Ovary (tissue), 9 donors: Measurements from ENCODE around the gene TPST1. TPM values are rescaled to one million over a fixed set of nuclear protein-coding genes. Genes with fewer than 3 reads are reported as not detected.
"Not testable (repeated sequence)": the region's sequence is repeated elsewhere in the genome, so short reads cannot be mapped to it uniquely, and the experiment has no call there.

Experiments used
- DNase-seq, 5 donors: peaks; one replicate each; pipeline ENCODE4 v3.0.0-alpha.2; 2019 to 2020
- H3K27ac ChIP-seq, 2 donors: fragments of 200-600 bp; one replicate each; pipeline versions ENCODE4 v1.5.1 to v1.8.0; 2019 to 2022
- H3K27me3 ChIP-seq: fragments of 200-600 bp; one replicate; pipeline ENCODE4 v1.8.0; 2022
- H3K36me3 ChIP-seq: fragments of 200-600 bp; sonication (generic); one replicate; pipeline ENCODE4 v1.5.1; 2019
- H3K4me1 ChIP-seq: one replicate; pipeline ENCODE4 v1.8.1; 2013; ENCODE audit warnings: mild to moderate bottlenecking, moderate library complexity; ENCODE audit not compliant: insufficient read depth
- H3K4me3 ChIP-seq: fragments of 200-600 bp; sonication (generic); one replicate; pipeline ENCODE4 v1.5.1; 2017
- H3K9me3 ChIP-seq, 2 donors: fragments of 200-600 bp in 1 of 2; sonication (generic) in 1 of 2; one replicate each; pipeline versions ENCODE4 v1.5.1 to v1.8.1; 2013 to 2019; ENCODE audit warnings: mild to moderate bottlenecking in 1 of 2, moderate library complexity in 1 of 2
- CTCF ChIP-seq, 3 donors: fragments of 450-650 bp in 2 of 3; fragments of 200-600 bp in 1 of 3; IDR thresholded peaks; one replicate each; pipeline versions ENCODE4 v1.5.1 to v1.8.0; 2016 to 2022; ENCODE audit warnings: antibody characterized with exemption in 3 of 3, mild to moderate bottlenecking in 1 of 3
- EP300 ChIP-seq: sonication (generic); formaldehyde crosslinking; IDR thresholded peaks from one replicate; pipeline ENCODE4 v1.6.1; 2017; ENCODE audit warnings: antibody characterized with exemption
- POLR2A ChIP-seq: fragments of 450-650 bp; IDR thresholded peaks from one replicate; pipeline ENCODE4 v1.6.1; 2017; ENCODE audit warnings: antibody characterized with exemption, mild to moderate bottlenecking, moderate library complexity
- WGBS, 3 donors: extraction: QIAGEN DNeasy Blood & Tissue Kit in 1 of 3; methylation state at CpG; one replicate each; pipeline versions ENCODE4 v1.1.5 to v1.1.7; 2013 to 2017; 5-methylcytosine and 5-hydroxymethylcytosine counted together
- intact Hi-C, 4 donors: fragments of 100-400 bp; cut with DNase I; formaldehyde crosslinking; loops; one replicate each; pipeline versions ENCODE4 v1.11.0 to v1.15.1; 2022 to 2023
- polyA plus RNA-seq, 2 donors: library from polyadenylated mRNA; stranded (reverse); fragments of 200-250 nt in 1 of 2; fragments of 350-450 nt in 1 of 2; fragmentation: Illumina TruSeq in 1 of 2; extraction: RNeasy Lipid Tissue Mini Kit (QIAGEN cat#74804) in 1 of 2; gene quantifications; one replicate each; pipeline ENCODE4 v1.2.3, GENCODE V29; 2013 to 2014
- total RNA-seq, 7 donors: library from RNA; depleted of rRNA in 2 of 7; stranded (reverse); fragments of >200 nt in 2 of 7; fragmentation: NEBNext Ultra II Directional in 3 of 7; extraction: Animal tissue kit (Norgen Biotek cat#: 25700) in 3 of 7; gene quantifications; one replicate each; pipeline versions ENCODE4 v1.1.0 to v1.2.4, GENCODE V29; 2016 to 2023
- donor health status: DM: no; HTN: no; CAD: no; lungs with moderate emphysema.
- donor health status: DM: no; HTN: no; CAD: no.
- donor health status: Bipolar disorder and iron deficiency.
- donor health status: DM: yes; HTN: yes; CAD: no.
- donor health status: DM: no; HTN: no; CAD: no.
- donor health status: DM: yes; HTN: yes; CAD: no.

Gene TPST1
- total and polyA plus RNA-seq, 9 donors = 18.9 to 42.6 (median 30.3) TPM

- TF ChIP-seq POLR2A = no peak
- no peak for TF ChIP-seq EP300
- no peak for TF ChIP-seq CTCF (IDR thresholded peaks at IDR 0.05)
- Histone ChIP-seq H3K4me1 (no peaks in the 10 kb centered on the region), H3K4me3 (no peak overlapping the region), H3K36me3 (no peaks in the 10 kb centered on the region), H3K27me3 (no peaks in the 10 kb centered on the region), H3K9me3 (no peaks in the 10 kb centered on the region), H3K27ac (no peak overlapping the region)
- DNase-seq = no peak
- WGBS, 3 donors = 89 to 95% (median 94%) methylated on average over 1 of the region's 1 CpG
- intact Hi-C loops = no loop called here
Observed at GRCh38 chr7:66319407-66319979, 114.4 kb downstream of the TPST1 start.

GRCh38 chr7:66321283-66321682 lies 116.1 kb downstream of the TPST1 start:
- Histone ChIP-seq H3K4me1 (no peaks in the 10 kb centered on the region), H3K27ac (no peak overlapping the region), H3K9me3 (no peaks in the 10 kb centered on the region), H3K36me3 (no peaks in the 10 kb centered on the region), H3K4me3 (no peak overlapping the region), H3K27me3 (no peaks in the 10 kb centered on the region)
- intact Hi-C loops = no loop called here
- no peak for DNase-seq
- TF ChIP-seq POLR2A (no peak), CTCF (IDR thresholded peaks at IDR 0.05) (no peak), EP300 (no peak)

GRCh38 chr7:66323114-66323796 lies 118.1 kb downstream of the TPST1 start:
- Histone ChIP-seq H3K4me3 (no peak overlapping the region), H3K27me3 (no peaks in the 10 kb centered on the region), H3K9me3 (no peaks in the 10 kb centered on the region), H3K4me1 (peaks cover 3% of the 10 kb centered on the region), H3K27ac (no peak overlapping the region), H3K36me3 (no peaks in the 10 kb centered on the region)
- DNase-seq = no peak
- 42 to 64% (median 64%) methylated on average over 6 of the region's 6 CpGs for WGBS, 3 donors
- TF ChIP-seq POLR2A = no peak
- TF ChIP-seq CTCF (IDR thresholded peaks at IDR 0.05) = no peak
- TF ChIP-seq EP300 = no peak
- intact Hi-C loops = no loop called here

DNA sequence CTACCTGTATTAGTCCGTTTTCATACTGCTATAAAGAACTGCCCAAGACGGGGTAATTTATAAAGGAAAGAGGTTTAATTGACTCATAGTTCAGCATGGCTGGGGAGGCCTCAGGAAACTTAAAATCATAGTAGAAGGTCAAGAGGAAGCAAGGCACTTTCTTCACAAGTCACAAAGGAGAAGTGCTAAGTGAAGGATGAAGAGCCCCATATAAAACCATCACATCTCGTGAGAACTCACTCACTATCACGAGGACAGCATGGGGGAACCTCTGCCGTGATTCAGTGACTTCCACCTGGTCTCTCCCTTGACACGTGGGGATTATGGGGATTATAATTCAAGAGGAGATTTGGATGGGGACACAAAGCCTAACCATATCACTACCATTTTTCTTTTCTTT lies 119.9 kb downstream of the TPST1 start:
- 75 to 81% (median 77%) methylated on average over 6 of the region's 6 CpGs for WGBS, 3 donors
- H3K27ac ChIP-seq, H3K9me3 ChIP-seq, intact Hi-C loops, DNase-seq, H3K4me1 ChIP-seq, H3K36me3 ChIP-seq, H3K27me3 ChIP-seq, H3K4me3 ChIP-seq: not testable (repeated sequence)

GRCh38 chr7:66326501-66327215 lies 121.5 kb downstream of the TPST1 start:
- H3K27ac ChIP-seq = no peak overlapping the region
- H3K4me1 ChIP-seq = peaks cover 7% of the 10 kb centered on the region
- H3K9me3 ChIP-seq = no peaks in the 10 kb centered on the region
- no peaks in the 10 kb centered on the region for H3K27me3 ChIP-seq
- H3K36me3 ChIP-seq = no peaks in the 10 kb centered on the region
- WGBS, 3 donors = 28 to 58% (median 29%) methylated on average over 1 of the region's 1 CpG
- DNase-seq = no peak
- H3K4me3 ChIP-seq = no peak overlapping the region
- intact Hi-C loops = no loop called here
- TF ChIP-seq CTCF (IDR thresholded peaks at IDR 0.05) (no peak), EP300 (no peak), POLR2A (no peak)
